Measurements from ENCODE around the gene RHBDF2. TPM values are rescaled to one million over a fixed set of nuclear protein-coding genes. Genes with fewer than 3 reads are reported as not detected.

RHBDF2 gene
- total RNA-seq, 1 donor from 2014 or later = 30.7 TPM

DNA sequence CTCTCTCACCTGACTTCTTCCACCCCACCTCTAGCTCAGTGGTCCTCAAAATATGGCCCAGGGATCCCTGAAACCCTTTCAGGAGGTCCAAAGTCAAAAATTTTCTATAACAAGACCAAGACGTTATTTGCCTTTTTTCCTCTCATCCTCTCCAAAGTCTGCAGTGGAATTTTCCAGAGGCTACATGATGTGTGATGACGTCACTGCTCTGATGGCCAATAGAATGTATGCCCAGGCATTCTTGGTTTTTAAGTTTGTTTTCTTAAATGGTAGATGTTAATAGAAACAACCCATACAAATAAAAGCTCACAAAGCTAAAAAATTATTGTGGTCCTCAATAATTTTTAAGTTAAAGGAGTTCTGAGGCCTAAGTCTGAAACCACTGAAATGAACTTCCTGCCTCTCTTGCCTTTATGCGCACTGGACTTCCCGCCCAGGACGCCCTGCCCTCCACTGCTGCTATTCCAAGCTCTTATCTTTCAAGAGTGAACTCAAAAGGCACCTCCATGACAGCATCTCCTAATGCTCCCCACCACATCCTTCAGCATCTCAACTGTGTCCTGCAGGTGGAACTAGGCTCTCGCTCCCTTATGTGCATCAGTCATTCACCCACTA is 61.8 kb downstream of the RHBDF2 start:
- no peak for DNase-seq (ENCODE audit: low read depth)
- H3K27me3 ChIP-seq (ENCODE audit: insufficient read depth, low read length) = no peaks in the 10 kb centered on the region

DNA sequence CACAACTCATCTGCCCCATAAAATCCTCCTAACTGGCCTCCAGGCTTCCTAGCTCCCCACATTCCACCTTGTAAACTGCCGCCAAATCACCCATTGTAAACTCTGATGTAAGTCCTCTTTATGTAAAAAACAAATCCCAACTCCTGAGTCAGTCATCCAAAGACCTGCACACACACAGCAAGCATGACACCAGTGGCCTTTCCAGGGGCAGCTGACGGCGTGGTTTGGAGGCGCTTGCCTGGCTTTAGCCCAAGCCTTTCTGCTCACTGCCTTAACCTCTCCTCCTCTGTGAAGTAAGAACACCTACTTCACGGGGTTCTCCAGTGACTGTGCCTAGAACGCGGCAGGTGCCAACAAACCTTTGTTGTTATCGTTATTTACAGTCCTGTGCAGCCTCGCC is 62.3 kb downstream of the RHBDF2 start:
- no peak overlapping the region for H3K27ac ChIP-seq (ENCODE audit: low read depth, low read length)
- peaks cover 90% of the 10 kb centered on the region for H4K20me1 ChIP-seq (ENCODE audit: insufficient read depth, low read length)
- H3K9me3 Mint-ChIP-seq (ENCODE audit: unreplicated experiment) = no peaks in the 10 kb centered on the region
- DNase-seq (ENCODE audit: low read depth) = no peak
- H3K9ac ChIP-seq (ENCODE audit: low read length) = no peak overlapping the region
- TF ChIP-seq EZH2 (IDR thresholded peaks at IDR 0.05; ENCODE audit: insufficient read depth, low read length) = no peak
- TF ChIP-seq, protein P1, sequence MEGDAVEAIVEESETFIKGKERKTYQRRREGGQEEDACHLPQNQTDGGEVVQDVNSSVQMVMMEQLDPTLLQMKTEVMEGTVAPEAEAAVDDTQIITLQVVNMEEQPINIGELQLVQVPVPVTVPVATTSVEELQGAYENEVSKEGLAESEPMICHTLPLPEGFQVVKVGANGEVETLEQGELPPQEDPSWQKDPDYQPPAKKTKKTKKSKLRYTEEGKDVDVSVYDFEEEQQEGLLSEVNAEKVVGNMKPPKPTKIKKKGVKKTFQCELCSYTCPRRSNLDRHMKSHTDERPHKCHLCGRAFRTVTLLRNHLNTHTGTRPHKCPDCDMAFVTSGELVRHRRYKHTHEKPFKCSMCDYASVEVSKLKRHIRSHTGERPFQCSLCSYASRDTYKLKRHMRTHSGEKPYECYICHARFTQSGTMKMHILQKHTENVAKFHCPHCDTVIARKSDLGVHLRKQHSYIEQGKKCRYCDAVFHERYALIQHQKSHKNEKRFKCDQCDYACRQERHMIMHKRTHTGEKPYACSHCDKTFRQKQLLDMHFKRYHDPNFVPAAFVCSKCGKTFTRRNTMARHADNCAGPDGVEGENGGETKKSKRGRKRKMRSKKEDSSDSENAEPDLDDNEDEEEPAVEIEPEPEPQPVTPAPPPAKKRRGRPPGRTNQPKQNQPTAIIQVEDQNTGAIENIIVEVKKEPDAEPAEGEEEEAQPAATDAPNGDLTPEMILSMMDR (IDR thresholded peaks at IDR 0.05; ENCODE audit: insufficient read depth, low read depth, low read length) = no peak
- no peak overlapping the region for H3K4me2 ChIP-seq (ENCODE audit: low read length)
- no peak overlapping the region for H3K27ac Mint-ChIP-seq (ENCODE audit: unreplicated experiment)
- peaks cover 2% of the 10 kb centered on the region for H3K36me3 Mint-ChIP-seq (ENCODE audit: low read depth, unreplicated experiment)
- H3K27me3 ChIP-seq (ENCODE audit: insufficient read depth, low read length) = no peaks in the 10 kb centered on the region
- H3K4me1 ChIP-seq (ENCODE audit: insufficient read depth, low read length) = peaks cover 3% of the 10 kb centered on the region
- no peaks in the 10 kb centered on the region for H3K27me3 Mint-ChIP-seq (ENCODE audit: low read depth, unreplicated experiment)
- no peak overlapping the region for H3K4me3 ChIP-seq (ENCODE audit: insufficient read depth, low read depth, low read length)
- H3K36me3 ChIP-seq (ENCODE audit: insufficient read depth, low read length) = no peaks in the 10 kb centered on the region
- H2AFZ ChIP-seq (ENCODE audit: low read depth, low read length) = no peak overlapping the region
- H3K4me1 Mint-ChIP-seq (ENCODE audit: low read depth, unreplicated experiment) = peaks cover 23% of the 10 kb centered on the region
- no peak for FAIRE-seq
- peaks cover 93% of the 10 kb centered on the region for H3K79me2 ChIP-seq (ENCODE audit: insufficient read depth, low read length)
- no peaks in the 10 kb centered on the region for H3K9me3 ChIP-seq (ENCODE audit: insufficient read depth, low read depth, low read length)
- no peak overlapping the region for H3K4me3 Mint-ChIP-seq (ENCODE audit: unreplicated experiment)

More for the DNA sequence above, 61.8 kb downstream of the RHBDF2 start:
- Histone ChIP-seq H3K4me3 (ENCODE audit: insufficient read depth, low read depth, low read length) (no peak overlapping the region), H3K4me2 (ENCODE audit: low read length) (no peak overlapping the region), H2AFZ (ENCODE audit: low read depth, low read length) (no peak overlapping the region), H3K79me2 (ENCODE audit: insufficient read depth, low read length) (peaks cover 93% of the 10 kb centered on the region), H4K20me1 (ENCODE audit: insufficient read depth, low read length) (peaks cover 90% of the 10 kb centered on the region), H3K4me1 (ENCODE audit: insufficient read depth, low read length) (peaks cover 7% of the 10 kb centered on the region), H3K36me3 (ENCODE audit: insufficient read depth, low read length) (no peaks in the 10 kb centered on the region), H3K27ac (ENCODE audit: low read depth, low read length) (no peak overlapping the region), H3K9me3 (ENCODE audit: insufficient read depth, low read depth, low read length) (no peaks in the 10 kb centered on the region), H3K9ac (ENCODE audit: low read length) (no peak overlapping the region)
- TF ChIP-seq, protein P1 (IDR thresholded peaks at IDR 0.05; ENCODE audit: insufficient read depth, low read depth, low read length) = no peak
- TF ChIP-seq EZH2 (IDR thresholded peaks at IDR 0.05; ENCODE audit: insufficient read depth, low read length) = no peak
- Mint-ChIP-seq H3K9me3 (ENCODE audit: unreplicated experiment) (no peaks in the 10 kb centered on the region), H3K36me3 (ENCODE audit: low read depth, unreplicated experiment) (peaks cover 2% of the 10 kb centered on the region), H3K27ac (ENCODE audit: unreplicated experiment) (no peak overlapping the region), H3K4me3 (ENCODE audit: unreplicated experiment) (no peak overlapping the region), H3K27me3 (ENCODE audit: low read depth, unreplicated experiment) (no peaks in the 10 kb centered on the region), H3K4me1 (ENCODE audit: low read depth, unreplicated experiment) (peaks cover 28% of the 10 kb centered on the region)
- FAIRE-seq = no peak
